WTC11 (cell line): ENCODE results near the gene TRRAP. TPM values are rescaled to one million over a fixed set of nuclear protein-coding genes. Genes with fewer than 3 reads are reported as not detected.

ENCODE experiments used
- ATAC-seq: fragments of 200-7000 bp; cut with Tn5 transposase; 2 replicates; pipeline ENCODE4 v1.10.0; 2021; ENCODE audit warnings: mild to moderate bottlenecking, moderate library complexity
- CTCF ChIA-PET: fragments of 300-600 bp; sonication (Branson Sonifier 250); formaldehyde crosslinking; loops from one replicate; lab custom pipeline; 2021; ENCODE audit warnings: antibody characterized with exemption; lab: Charles Lee
- POLR2A ChIA-PET: fragments of 350-600 bp; sonication (Branson Sonifier 250); formaldehyde crosslinking; loops from one replicate; lab custom pipeline; 2021; ENCODE audit warnings: antibody characterized with exemption; lab: Charles Lee
- DNase-seq: peaks from one replicate; pipeline ENCODE4 v3.0.0; 2021; ENCODE audit warnings: low spot score
- H3K27ac Mint-ChIP-seq: 2 replicates; pipeline ENCODE4 v1.8.0; 2021; ENCODE audit warnings: mixed read lengths
- H3K27me3 Mint-ChIP-seq: 2 replicates; pipeline ENCODE4 v1.8.0; 2021; ENCODE audit warnings: low read depth, mild to moderate bottlenecking, moderate library complexity, mixed read lengths
- H3K36me3 Mint-ChIP-seq: 2 replicates; pipeline ENCODE4 v1.8.0; 2021; ENCODE audit warnings: mixed read lengths
- H3K4me1 Mint-ChIP-seq: 2 replicates; pipeline ENCODE4 v1.8.0; 2022; ENCODE audit warnings: mixed read lengths
- H3K4me3 Mint-ChIP-seq: 2 replicates; pipeline ENCODE4 v1.8.0; 2021; ENCODE audit warnings: mild to moderate bottlenecking, moderate library complexity, mixed read lengths
- H3K9me3 Mint-ChIP-seq: 2 replicates; pipeline ENCODE4 v1.8.0; 2021; ENCODE audit warnings: mixed read lengths
- CREM ChIP-seq: sonication (generic); formaldehyde crosslinking; IDR thresholded peaks from 2 replicates; pipeline ENCODE4 v1.8.1; 2022; ENCODE audit warnings: mild to moderate bottlenecking, missing genetic modification reagents, moderate library complexity
- KAT7 ChIP-seq: sonication (generic); formaldehyde crosslinking; IDR thresholded peaks from 2 replicates; pipeline ENCODE4 v1.8.1; 2023; ENCODE audit warnings: missing genetic modification reagents, mild to moderate bottlenecking, borderline replicate concordance
- NR1H2 ChIP-seq: sonication (generic); formaldehyde crosslinking; IDR thresholded peaks from 2 replicates; pipeline ENCODE4 v1.9.0; 2021; ENCODE audit warnings: mild to moderate bottlenecking, moderate library complexity, missing genetic modification reagents
- SMAD3 ChIP-seq: sonication (generic); formaldehyde crosslinking; IDR thresholded peaks from 2 replicates; pipeline ENCODE4 v1.8.0; 2022; ENCODE audit warnings: missing genetic modification reagents, mild to moderate bottlenecking, borderline replicate concordance
- TP53 ChIP-seq: sonication (generic); formaldehyde crosslinking; IDR thresholded peaks from 2 replicates; pipeline ENCODE4 v1.8.1; 2023; ENCODE audit warnings: mild to moderate bottlenecking, missing genetic modification reagents
- ZBTB21 ChIP-seq: sonication (generic); formaldehyde crosslinking; IDR thresholded peaks from 2 replicates; pipeline ENCODE4 v1.8.1; 2023; ENCODE audit warnings: mild to moderate bottlenecking, missing genetic modification reagents, borderline replicate concordance
- ZNF219 ChIP-seq: sonication (generic); formaldehyde crosslinking; IDR thresholded peaks from 2 replicates; pipeline ENCODE4 v1.8.0; 2023; ENCODE audit warnings: missing genetic modification reagents, mild to moderate bottlenecking, borderline replicate concordance
- ZNF317 ChIP-seq: sonication (generic); formaldehyde crosslinking; IDR thresholded peaks from 2 replicates; pipeline ENCODE4 v1.8.1; 2023; ENCODE audit warnings: low read depth, mild to moderate bottlenecking, moderate library complexity, missing genetic modification reagents, borderline replicate concordance
- ZNF423 ChIP-seq: fragments of 250-450 bp; sonication (Bioruptor Pico); IDR thresholded peaks from 2 replicates; pipeline ENCODE4 v2.1.2; 2022; ENCODE audit warnings: mild to moderate bottlenecking, moderate library complexity
- total RNA-seq: library from RNA; stranded (reverse); gene quantifications from 3 replicates; pipeline ENCODE4 v1.2.3, GENCODE V29; 2021
- TF ChIP-seq, protein P1 (sequence below): sonication (generic); formaldehyde crosslinking; IDR thresholded peaks from 2 replicates; pipeline ENCODE4 v1.8.1; 2023; ENCODE audit warnings: mild to moderate bottlenecking, missing genetic modification reagents, moderate library complexity
- TF ChIP-seq, protein P2 (sequence below): sonication (generic); formaldehyde crosslinking; IDR thresholded peaks from 2 replicates; pipeline ENCODE4 v1.8.1; 2022; ENCODE audit warnings: low read depth, missing genetic modification reagents, borderline replicate concordance
- TF ChIP-seq, protein P3 (sequence below): sonication (generic); formaldehyde crosslinking; IDR thresholded peaks from 2 replicates; pipeline ENCODE4 v1.8.1; 2023; ENCODE audit warnings: mild to moderate bottlenecking, moderate library complexity, missing genetic modification reagents
- TF ChIP-seq, protein P4 (sequence below): sonication (generic); formaldehyde crosslinking; IDR thresholded peaks from 2 replicates; pipeline ENCODE4 v1.8.1; 2023; ENCODE audit warnings: mild to moderate bottlenecking, missing genetic modification reagents
- TF ChIP-seq, protein P5 (sequence below): sonication (generic); formaldehyde crosslinking; IDR thresholded peaks from 2 replicates; pipeline ENCODE4 v1.8.1; 2022; ENCODE audit warnings: mild to moderate bottlenecking, moderate library complexity, missing genetic modification reagents
- TF ChIP-seq, protein P6 (sequence below): fragments of 250-450 bp; sonication (Bioruptor Pico); IDR thresholded peaks from 2 replicates; pipeline ENCODE4 v1.9.0; 2021; ENCODE audit warnings: mild to moderate bottlenecking
- TF ChIP-seq, protein P7 (sequence below): sonication (generic); formaldehyde crosslinking; IDR thresholded peaks from 2 replicates; pipeline ENCODE4 v1.8.0; 2022; ENCODE audit warnings: mild to moderate bottlenecking, missing genetic modification reagents

Gene TRRAP
- total RNA-seq, 1 experiment from 2014 or later = 46.5 TPM

DNA sequence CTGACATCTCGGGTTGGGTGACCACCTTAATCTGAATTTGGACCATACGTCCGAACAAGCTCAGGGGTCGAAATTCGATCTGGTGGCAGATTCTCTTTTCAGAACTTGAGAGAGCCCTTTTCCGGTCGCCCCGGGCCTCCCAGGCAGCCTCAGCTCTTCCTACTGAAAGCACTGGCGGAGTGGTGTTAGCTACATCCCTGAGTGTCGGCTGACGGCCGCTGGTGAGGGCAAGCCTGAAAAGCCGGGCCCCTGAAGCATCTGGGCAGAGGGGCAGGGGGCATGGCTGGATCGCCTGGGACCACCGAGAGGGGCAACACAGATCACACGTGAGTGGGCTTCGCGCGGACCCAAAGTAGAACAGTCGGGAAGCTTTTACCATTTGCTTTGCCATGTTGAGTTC is 149.5 kb downstream of the TRRAP start:
- peaks cover 46% of the 10 kb centered on the region for H3K36me3 Mint-ChIP-seq
- no peaks in the 10 kb centered on the region for H3K4me1 Mint-ChIP-seq
- CTCF ChIA-PET = interaction anchor here (2.0 kb wide), 1 partner anchor 9 kb away, joined by 14 read pairs; no protein-coding TSS in a partner anchor
- H3K9me3 Mint-ChIP-seq = no peaks in the 10 kb centered on the region
- DNase-seq (no peak), ATAC-seq (peak; percentile 18; the same call in 1 of the 2 replicates)
- TF ChIP-seq, protein P1, sequence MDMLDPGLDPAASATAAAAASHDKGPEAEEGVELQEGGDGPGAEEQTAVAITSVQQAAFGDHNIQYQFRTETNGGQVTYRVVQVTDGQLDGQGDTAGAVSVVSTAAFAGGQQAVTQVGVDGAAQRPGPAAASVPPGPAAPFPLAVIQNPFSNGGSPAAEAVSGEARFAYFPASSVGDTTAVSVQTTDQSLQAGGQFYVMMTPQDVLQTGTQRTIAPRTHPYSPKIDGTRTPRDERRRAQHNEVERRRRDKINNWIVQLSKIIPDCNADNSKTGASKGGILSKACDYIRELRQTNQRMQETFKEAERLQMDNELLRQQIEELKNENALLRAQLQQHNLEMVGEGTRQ (CRISPR knock-in tag) = no peak
- TF ChIP-seq, protein P2, sequence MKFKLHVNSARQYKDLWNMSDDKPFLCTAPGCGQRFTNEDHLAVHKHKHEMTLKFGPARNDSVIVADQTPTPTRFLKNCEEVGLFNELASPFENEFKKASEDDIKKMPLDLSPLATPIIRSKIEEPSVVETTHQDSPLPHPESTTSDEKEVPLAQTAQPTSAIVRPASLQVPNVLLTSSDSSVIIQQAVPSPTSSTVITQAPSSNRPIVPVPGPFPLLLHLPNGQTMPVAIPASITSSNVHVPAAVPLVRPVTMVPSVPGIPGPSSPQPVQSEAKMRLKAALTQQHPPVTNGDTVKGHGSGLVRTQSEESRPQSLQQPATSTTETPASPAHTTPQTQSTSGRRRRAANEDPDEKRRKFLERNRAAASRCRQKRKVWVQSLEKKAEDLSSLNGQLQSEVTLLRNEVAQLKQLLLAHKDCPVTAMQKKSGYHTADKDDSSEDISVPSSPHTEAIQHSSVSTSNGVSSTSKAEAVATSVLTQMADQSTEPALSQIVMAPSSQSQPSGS (CRISPR knock-in tag) = no peak
- TF ChIP-seq, protein P3, sequence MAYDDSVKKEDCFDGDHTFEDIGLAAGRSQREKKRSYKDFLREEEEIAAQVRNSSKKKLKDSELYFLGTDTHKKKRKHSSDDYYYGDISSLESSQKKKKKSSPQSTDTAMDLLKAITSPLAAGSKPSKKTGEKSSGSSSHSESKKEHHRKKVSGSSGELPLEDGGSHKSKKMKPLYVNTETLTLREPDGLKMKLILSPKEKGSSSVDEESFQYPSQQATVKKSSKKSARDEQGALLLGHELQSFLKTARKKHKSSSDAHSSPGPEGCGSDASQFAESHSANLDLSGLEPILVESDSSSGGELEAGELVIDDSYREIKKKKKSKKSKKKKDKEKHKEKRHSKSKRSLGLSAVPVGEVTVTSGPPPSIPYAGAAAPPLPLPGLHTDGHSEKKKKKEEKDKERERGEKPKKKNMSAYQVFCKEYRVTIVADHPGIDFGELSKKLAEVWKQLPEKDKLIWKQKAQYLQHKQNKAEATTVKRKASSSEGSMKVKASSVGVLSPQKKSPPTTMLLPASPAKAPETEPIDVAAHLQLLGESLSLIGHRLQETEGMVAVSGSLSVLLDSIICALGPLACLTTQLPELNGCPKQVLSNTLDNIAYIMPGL (CRISPR knock-in tag) = no peak
- TF ChIP-seq ZNF317 (CRISPR knock-in tag) = no peak
- no peak for TF ChIP-seq ZNF423 (CRISPR knock-in tag)
- no peak for TF ChIP-seq TP53 (CRISPR knock-in tag)
- TF ChIP-seq, protein P4, sequence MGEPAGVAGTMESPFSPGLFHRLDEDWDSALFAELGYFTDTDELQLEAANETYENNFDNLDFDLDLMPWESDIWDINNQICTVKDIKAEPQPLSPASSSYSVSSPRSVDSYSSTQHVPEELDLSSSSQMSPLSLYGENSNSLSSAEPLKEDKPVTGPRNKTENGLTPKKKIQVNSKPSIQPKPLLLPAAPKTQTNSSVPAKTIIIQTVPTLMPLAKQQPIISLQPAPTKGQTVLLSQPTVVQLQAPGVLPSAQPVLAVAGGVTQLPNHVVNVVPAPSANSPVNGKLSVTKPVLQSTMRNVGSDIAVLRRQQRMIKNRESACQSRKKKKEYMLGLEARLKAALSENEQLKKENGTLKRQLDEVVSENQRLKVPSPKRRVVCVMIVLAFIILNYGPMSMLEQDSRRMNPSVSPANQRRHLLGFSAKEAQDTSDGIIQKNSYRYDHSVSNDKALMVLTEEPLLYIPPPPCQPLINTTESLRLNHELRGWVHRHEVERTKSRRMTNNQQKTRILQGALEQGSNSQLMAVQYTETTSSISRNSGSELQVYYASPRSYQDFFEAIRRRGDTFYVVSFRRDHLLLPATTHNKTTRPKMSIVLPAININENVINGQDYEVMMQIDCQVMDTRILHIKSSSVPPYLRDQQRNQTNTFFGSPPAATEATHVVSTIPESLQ = no peak
- no peak for TF ChIP-seq KAT7
- no peak for TF ChIP-seq NR1H2
- TF ChIP-seq, protein P5, sequence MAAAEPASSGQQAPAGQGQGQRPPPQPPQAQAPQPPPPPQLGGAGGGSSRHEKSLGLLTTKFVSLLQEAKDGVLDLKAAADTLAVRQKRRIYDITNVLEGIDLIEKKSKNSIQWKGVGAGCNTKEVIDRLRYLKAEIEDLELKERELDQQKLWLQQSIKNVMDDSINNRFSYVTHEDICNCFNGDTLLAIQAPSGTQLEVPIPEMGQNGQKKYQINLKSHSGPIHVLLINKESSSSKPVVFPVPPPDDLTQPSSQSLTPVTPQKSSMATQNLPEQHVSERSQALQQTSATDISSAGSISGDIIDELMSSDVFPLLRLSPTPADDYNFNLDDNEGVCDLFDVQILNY (CRISPR knock-in tag) = no peak
- TF ChIP-seq ZBTB21 (CRISPR knock-in tag) = no peak
- TF ChIP-seq CREM = no peak
- TF ChIP-seq, protein P6, sequence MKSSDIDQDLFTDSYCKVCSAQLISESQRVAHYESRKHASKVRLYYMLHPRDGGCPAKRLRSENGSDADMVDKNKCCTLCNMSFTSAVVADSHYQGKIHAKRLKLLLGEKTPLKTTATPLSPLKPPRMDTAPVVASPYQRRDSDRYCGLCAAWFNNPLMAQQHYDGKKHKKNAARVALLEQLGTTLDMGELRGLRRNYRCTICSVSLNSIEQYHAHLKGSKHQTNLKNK (CRISPR knock-in tag) = no peak
- TF ChIP-seq ZNF219 = no peak
- TF ChIP-seq, protein P7, sequence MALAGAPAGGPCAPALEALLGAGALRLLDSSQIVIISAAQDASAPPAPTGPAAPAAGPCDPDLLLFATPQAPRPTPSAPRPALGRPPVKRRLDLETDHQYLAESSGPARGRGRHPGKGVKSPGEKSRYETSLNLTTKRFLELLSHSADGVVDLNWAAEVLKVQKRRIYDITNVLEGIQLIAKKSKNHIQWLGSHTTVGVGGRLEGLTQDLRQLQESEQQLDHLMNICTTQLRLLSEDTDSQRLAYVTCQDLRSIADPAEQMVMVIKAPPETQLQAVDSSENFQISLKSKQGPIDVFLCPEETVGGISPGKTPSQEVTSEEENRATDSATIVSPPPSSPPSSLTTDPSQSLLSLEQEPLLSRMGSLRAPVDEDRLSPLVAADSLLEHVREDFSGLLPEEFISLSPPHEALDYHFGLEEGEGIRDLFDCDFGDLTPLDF = no peak
- TF ChIP-seq SMAD3 (CRISPR knock-in tag) = no peak
- H3K27ac Mint-ChIP-seq = peak overlapping the region; percentile 87
- POLR2A ChIA-PET = no interaction called here
- no peak overlapping the region for H3K4me3 Mint-ChIP-seq
- H3K27me3 Mint-ChIP-seq = no peaks in the 10 kb centered on the region
